ENCODE measurements around the gene GPR137C.

Gene GPR137C, protein sequence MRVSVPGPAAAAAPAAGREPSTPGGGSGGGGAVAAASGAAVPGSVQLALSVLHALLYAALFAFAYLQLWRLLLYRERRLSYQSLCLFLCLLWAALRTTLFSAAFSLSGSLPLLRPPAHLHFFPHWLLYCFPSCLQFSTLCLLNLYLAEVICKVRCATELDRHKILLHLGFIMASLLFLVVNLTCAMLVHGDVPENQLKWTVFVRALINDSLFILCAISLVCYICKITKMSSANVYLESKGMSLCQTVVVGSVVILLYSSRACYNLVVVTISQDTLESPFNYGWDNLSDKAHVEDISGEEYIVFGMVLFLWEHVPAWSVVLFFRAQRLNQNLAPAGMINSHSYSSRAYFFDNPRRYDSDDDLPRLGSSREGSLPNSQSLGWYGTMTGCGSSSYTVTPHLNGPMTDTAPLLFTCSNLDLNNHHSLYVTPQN

DNA sequence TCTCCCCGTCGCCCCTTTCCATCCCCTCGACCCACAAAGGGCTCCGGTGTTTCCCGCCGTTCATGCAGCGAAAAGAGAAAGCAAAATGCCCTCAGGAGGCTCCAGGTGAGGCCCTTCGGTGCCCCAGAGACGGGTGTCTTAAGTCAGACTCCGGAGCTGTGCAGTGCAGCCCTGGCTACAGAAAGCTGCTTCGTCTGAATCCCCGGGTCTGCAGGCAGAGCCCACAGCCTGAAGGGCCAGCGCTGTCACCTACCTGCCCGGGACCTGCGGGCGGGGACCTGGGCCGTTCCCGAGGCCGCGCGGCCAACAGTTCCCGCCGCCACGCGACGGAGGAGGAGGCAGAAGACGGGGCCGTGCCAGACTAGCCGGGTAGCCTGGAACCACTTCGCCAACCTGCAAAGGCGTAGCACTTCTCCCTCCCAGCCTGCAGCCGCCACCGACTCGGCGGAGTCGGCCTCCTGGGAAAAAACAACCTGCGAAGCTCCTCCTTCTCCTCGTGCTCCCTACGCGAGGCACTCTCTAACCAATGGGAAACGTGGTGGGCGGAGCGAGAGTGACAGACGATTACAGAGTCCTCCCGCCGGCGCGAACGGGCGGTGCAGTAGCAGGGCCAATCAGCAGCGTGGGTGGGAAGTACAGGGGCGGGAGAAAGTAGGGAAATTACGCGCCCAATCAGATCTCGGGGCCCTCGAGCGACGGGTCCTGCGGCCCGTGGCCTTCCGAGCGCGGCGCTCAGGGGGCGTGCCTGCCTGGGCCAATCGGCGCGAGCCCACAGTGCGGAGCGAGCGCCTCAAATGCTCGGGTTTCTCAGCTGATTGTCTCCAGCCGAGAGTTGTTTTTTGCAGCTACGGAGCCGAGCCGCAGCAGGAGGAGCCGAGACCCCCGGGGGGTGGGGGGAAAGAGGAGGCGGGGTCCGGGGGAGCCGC lies at the start of gene GPR137C, which contains the start of gene TXNDC16:
Gene GPR137C, plus strand, starts transcription at position 774 of the 926 bp plus-strand sequence. CDS start 312 bp downstream, outside the sequence.
Gene TXNDC16, minus strand, starts transcription at position 443 of the 926 bp plus-strand sequence. CDS start 8,948 bp downstream, outside the sequence.
- peak; percentile 97 to 100 for DNase-seq (ENCODE audit: low read depth in 2 of 2)

DNA sequence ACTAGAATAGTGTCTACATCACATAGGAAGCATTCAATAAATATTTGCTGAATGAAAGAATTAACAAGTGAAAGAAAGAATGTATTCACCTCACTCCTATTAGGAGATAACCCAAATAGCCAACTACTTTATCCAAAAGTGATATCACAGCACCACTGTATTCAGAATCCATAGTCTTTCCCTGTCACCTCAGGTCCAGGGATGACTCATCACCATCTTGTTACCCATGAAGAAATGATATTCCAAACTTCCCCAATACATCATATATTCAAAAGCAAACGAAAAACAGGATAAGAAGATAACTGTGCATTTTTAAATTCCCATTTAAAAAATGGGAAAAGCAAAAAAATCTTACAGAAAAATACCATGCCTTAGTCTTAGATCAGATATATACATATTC lies 39.4 kb upstream of the GPR137C start:
- no peak for DNase-seq (ENCODE audit: low read depth in 2 of 2)

DNA sequence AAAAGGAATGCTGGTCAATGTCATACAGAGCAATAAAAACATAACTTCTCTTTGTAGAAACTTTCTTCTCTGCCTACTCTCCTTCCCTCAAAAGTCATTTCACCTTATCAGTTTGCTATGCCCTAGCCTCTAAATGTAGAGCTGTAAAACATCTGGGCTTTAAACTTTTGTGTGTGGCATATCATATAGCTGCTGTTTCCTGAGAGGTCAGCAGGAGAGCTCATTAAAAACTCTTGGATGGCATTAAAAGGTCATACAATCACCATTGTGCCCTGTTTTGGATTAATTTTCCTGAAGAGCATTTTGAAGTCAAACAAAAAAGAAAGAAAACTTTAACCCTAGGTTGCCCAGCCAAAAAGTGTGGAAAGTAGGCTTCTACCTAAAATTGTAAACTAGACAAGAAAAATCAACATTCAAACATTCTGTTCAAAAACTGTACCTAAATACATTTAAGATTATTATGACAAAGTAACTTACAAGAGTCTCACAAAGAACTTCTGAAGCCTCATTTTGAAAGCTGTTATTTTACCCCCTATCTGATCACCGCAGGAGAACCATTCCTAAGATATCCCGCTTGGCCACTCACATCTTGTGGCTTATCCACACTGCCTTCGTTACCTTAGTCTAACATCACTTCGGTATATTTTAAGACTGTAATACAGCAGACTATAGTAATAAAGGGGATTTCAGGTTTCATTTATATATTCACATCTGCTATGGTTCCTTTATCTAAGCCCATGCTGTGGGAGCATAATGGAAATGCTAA lies 38.4 kb upstream of the GPR137C start:
- no peak for DNase-seq (ENCODE audit: low read depth in 2 of 2)

DNA sequence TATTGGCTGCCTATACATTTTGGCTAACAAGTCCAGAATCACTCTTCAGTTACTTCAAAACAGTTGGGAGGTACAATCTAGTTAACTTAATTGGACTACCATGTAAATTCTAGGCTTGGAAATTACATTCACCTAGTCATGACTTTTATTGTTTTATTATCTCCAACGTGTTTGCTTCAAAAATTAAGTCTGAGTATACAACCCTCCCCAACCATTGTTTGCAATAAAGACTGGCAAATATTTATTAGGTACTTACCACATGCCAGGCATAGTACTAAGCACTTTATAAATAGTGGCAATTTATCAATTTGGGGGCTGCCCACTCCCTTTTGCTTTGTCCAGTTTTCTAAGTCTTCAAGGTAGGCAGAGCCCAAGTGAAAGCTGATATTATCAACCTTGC lies 30.6 kb upstream of the GPR137C start:
- DNase-seq (ENCODE audit: low read depth in 2 of 2): no peak

DNA sequence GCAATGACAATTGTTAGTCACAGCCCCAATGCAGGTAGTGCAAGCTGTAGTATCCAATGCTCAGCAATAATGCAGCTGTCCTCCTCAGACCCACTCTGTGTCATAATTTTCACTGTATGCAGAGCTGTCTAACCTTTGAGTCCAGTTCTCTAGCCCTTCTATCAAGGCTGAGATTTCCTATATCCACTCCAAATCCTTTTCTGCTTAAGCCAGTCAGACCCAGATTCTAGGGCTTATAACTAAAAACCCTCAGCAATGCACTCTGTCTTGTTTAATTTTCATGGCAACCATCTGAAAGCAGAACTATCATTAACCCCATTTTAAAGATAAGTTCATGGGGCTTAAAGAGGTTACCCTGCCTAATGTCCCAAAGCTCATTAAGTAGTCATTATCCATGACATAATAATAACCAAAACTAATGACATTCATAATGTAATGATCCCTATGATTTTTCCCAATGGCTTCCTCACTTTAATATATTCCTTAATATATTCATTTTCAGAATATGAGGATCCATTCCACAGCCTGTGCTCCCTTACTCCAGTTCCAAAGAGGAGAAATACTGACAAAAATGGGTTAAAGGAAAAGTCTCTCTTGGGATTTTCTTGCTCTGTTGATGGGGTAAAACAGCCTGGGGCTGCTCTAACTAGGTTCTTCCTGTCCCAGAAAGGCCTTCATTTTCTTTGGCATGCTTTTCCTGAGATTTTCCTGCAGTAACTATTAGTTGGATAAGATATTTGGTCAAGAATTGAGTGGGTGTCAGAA lies 29.9 kb upstream of the GPR137C start:
- DNase-seq (ENCODE audit: low read depth in 2 of 2): no peak

DNA sequence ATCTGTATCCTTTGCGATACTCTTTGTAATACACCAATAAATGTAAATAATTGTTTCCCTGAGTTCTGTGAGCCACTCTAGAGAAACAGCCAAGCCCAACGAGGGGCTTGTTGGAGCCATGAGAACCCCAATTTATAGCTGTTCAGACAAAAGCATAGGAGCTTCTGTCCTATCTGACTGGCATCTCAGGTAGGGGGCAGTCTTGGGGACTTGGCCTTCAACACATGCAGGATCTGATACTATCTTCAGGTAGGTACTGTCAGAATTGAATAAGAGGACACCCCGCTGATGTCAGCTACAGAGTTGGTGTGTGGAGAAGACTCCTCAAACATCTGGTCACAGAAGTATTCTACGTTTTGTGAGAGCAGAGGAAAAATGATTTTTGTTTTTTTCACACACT lies 25.6 kb upstream of the GPR137C start:
- no peak for DNase-seq (ENCODE audit: low read depth in 2 of 2)

DNA sequence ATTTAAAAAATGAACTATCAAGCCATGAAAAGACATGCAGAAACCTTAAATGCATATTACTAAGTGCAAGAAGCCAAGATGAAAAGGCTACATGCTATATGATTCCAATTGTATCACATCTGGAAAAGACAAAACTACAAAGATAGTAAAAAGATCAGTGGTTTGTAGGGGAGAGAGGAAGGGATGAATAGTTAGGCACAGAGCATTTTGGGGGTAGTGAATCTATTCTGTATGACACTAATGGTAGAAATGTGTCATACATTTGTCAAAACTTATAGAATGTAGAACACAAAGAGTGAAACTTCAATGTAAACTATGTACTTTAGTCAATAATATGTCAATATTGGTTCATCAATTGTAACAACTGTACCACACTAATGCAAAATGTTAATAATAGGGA lies 21.2 kb upstream of the GPR137C start:
- no peak for DNase-seq (ENCODE audit: low read depth in 2 of 2)

DNA sequence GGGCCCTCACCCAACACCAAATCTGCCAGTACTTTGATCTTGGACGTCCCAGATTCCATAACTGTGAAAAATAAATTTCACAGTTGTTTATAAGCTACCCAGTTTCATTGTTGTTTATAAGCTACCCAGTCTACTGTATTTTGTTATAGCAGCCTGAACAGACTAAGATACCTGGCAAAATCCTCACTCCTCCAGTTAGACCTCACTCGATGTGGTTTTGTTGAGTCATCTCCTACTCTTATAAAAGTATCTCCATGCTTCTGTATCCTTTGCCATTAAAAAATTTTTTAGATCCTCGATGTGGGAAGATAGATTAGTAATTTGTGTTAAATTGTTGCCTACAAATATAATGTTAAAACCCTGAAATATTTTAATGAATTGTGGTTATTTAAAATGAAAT lies 16.4 kb upstream of the GPR137C start:
- no peak for DNase-seq (ENCODE audit: low read depth in 2 of 2)

DNA sequence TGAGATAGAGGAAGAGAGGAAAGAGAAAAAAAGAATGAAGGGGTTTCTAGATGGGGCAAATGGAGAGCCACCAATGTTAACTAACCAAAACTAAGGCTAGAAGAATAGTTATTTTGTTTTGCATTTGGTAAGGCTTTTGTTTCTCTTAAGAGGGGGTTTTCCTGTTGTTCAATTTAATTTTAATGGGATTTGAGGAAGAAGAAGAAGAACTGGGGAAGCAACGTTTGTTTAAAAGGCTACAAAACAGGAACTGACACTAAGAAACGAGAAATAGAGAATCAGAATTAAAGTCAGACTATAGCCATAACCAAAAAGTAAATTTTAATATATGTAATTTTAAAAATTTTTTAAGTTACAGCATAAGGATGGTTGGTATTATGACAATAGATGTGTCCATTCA lies 14.0 kb upstream of the GPR137C start:
- no peak for DNase-seq (ENCODE audit: low read depth in 2 of 2)

DNA sequence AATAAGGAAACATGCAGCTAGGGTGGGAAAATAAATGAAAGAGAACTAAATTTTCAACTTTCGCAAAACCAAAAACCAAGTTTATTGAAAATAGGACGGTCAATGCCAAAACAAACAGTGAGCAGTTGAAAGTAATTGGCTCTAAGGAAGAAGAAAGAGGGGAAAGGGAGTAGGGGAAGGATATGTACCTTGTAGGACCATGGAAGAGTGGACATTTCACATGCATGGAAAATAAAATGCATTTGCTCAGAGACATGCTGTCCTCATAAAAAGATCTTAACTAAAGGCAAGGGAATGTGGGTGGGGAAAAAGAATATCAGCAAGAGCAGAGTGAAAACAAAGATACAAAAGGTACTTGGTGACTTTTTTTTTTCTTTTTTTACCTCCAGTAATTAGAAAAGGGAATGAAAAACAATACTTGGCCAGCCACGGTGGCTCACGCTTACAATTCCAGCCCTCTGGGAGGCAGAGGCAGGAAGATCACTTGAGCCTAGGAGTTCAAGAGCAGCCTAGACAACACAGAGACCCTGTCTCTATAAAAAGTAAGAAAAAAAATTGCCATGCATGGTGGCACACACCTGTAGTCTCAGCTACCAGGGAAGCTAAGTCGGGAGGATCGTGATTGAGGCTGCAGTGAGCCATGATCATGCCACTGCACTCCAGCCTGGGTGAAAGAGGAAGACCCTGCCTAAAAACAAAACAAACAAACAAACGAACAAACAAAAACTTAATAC lies 6.9 kb upstream of the GPR137C start:
- DNase-seq (ENCODE audit: low read depth in 2 of 2): no peak

DNA sequence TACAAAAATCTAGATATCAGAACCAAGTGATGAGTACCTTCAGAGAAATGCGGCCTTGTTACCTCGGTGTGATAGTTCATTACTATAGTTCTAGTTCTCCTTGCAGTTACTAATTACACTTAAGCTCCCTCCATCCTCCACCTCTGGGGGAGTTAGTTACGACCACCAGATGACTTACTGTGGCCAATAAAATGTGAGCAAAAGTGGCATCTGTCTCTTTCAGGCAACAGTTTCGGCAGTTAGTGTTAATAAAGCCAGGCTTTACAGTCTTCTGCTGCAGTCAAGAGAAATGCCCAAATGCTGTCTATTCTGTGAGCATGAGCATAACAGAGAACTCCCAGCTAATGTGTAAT lies 6.3 kb upstream of the GPR137C start:
- no peak for DNase-seq (ENCODE audit: low read depth in 2 of 2)

DNA sequence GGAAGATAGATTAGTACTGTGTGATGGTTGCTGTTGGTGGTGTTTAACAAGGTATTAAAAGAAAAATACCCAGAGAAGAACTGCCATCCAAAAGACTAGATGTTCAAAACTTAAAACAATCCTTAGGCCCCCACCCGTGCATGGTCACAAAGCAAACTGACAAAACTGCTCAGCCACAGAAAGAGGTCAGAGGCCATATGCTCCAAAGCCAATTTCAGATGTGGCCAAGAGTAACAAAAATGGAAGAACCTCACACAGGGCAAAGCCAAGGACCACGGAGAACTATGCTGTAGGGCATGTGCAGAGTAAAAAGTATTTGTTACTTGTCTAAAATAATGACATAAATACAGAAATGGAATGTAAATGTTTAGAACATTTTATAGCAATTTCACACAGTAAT lies 5.6 kb upstream of the GPR137C start:
- DNase-seq (ENCODE audit: low read depth in 2 of 2): no peak

DNA sequence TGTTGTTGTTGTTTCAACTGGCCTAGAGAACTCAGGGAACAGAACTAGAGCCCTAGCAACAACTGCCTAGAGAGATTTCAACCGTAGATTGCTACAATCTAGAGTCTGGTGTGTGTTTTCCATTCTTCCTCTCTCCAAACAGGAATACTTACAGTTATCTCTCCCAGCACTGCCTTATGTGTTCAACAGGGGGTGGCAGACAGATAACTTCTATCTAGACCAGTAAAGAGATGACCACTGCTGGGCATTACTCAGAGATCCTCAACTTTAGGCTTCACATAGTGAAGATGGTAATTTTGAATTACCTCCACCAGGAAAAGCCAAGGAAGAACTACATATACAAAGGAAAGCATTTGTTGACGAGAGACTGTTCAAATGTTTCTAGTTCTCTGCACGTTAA lies 5.1 kb upstream of the GPR137C start:
- no peak for DNase-seq (ENCODE audit: low read depth in 2 of 2)

DNA sequence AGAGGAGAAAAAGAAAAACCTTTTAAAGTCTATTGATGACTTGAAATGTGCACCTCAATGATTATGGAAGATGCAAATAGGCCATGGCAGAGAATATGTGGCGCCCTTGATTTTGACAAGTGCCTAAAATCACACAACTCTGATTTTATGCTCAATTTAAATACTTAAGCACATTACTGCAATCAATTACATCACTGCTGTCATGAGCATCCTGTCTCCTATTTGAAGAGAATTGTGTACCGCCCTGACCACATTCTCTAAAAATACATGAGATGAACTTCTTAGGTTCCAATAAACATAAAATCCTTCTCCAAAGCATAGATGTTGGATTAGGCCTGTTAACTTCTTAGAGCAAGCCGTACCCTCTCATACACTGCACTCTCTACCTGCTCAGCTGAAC lies 2.0 kb upstream of the GPR137C start:
- DNase-seq (ENCODE audit: low read depth in 2 of 2): no peak

DNA sequence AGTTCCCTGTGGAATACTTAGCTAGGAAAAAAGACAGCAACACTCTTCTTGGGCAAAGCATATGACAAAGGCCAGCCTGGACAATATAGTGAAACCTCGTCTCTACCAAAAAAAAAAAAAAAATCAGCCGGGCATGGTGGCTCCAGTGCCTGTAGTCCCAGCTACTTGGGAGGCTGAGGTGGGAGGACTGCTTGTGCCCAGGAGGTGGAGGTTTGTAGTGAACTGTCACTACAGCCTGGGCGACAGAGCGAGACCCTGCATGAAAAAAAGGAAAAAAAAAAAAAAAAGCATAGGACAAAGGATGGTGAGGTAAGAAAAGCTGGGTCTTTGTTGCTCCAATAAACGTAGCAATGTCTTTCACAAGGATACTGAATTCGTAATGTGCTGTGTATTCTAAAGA lies 1.4 kb upstream of the GPR137C start:
- no peak for DNase-seq (ENCODE audit: low read depth in 2 of 2)

DNA sequence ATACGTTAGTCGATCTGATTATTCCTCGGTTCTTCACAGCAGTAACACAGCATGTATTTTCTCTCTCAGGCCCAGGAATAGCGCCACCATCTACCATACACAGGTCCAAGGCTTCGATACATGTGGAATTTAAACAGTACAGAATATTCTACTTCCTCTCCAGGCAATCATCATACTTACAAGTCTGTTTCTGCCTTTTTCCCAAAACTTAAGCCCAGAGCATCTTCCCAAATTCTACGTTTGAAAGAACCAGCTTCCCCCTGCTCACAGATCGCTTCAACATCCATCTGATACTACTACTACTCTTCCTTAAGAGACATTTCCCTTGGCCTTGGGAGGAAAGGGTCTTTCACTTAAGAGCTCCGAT lies 957 bp upstream of the GPR137C start:
- DNase-seq (ENCODE audit: low read depth in 2 of 2): no peak

DNA sequence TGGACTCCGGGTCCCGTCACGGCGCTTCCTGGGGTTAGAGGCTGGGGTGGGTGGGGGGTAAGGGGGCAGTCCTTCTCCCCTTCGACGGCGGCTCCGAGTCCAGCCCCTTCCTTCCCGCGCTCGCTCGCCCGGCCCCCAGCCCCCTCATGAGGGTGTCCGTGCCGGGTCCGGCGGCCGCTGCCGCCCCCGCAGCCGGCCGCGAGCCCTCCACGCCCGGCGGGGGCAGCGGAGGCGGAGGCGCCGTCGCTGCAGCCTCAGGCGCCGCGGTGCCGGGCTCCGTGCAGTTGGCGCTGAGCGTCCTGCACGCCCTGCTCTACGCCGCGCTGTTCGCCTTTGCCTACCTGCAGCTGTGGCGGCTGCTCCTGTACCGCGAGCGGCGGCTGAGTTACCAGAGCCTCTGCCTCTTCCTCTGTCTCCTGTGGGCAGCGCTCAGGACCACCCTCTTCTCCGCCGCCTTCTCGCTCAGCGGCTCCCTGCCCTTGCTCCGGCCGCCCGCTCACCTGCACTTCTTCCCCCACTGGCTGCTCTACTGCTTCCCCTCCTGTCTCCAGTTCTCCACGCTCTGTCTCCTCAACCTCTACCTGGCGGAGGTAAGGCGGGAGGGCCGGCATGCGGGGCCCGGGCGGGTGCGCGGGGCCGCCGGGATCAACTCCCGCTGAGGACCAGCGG lies 500 bp downstream of the GPR137C start:
- no peak for DNase-seq (ENCODE audit: low read depth in 2 of 2)

DNA sequence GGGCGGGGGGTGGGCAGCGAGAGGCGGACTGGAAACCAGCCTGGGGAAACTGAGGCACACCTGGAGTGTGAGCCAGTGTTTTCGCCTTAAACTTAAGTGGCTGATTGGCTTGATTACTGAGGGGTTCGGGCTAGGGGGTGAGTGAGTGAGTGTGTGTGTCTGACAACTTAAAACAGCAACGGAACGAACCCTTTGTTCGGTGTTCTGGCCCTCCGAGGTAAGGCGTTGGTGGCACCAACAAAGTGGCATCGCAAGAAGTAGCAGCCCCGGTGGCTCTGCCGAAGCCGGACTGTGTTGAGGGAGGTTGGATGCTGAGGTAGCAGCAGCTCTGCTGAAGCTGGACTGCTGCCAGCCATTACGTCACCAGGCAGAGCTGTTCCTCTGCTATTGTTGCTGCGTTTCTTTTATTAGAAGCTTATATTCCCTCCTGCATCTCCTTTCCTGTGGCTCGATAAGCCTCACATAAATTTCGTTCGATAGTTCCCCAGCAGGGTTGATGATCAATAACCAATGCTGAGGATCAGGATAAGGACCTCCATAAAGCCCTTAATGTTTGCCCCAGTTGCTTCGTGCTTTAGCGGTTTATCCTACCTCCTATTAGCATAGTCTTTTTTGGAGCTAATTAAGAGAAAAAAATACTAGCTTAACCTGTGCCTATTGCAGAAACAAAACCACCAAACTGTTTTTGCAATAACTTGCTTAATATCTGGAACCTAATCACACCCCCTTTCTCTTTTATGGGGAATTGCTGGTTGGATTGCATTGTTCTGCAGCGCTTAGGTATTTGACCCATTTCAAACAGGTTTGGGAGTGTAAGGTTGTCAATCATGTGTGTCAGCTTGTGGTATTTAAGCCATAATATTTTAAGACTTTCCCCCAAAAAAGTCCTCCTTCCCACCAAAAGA lies 1.3 kb downstream of the GPR137C start:
- DNase-seq (ENCODE audit: low read depth in 2 of 2): peak; percentile 55 to 64

DNA sequence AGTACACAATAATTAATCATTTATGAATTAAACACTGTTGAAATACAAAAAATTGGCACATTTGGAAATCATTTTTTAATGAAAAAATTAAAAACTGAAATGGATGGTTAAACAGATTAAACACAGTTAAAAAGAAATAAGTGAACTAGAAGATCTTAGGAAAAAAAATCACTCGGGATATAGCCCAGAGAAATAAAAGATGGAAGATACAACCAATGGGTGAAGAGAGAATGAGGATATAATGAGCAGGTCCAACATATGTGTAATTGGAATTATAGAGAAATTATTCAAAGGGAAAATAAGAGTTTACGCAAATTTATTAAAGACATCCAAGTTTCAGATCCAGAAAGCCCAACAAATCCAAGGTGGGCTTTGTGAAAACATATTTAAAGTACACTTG lies 6.1 kb downstream of the GPR137C start:
- DNase-seq (ENCODE audit: low read depth in 2 of 2): no peak
